K562 (cell line): ENCODE data around the gene BCKDK. TPM values are rescaled to one million over a fixed set of nuclear protein-coding genes. Genes with fewer than 3 reads are reported as not detected.

ENCODE experiments used
- BCL6 ChIP-seq: fragments of 250-450 bp; sonication (Bioruptor Pico); IDR thresholded peaks from 2 replicates; pipeline ENCODE4 v1.4.0; 2020
- CREB1 ChIP-seq, 2 experiments: sonication (generic) in 1 of 2; formaldehyde crosslinking in 1 of 2; IDR thresholded peaks; 2 replicates each; pipeline versions ENCODE4 v1.6.1 to v1.8.0; 2012 to 2022; ENCODE audit warnings: inconsistent platforms in 1 of 2, mild to moderate bottlenecking in 1 of 2, missing genetic modification reagents in 1 of 2, moderate library complexity in 1 of 2
- E2F6 ChIP-seq, 2 experiments: IDR thresholded peaks; 2 replicates each; pipeline ENCODE4 v1.6.1; 2011; ENCODE audit warnings: borderline replicate concordance in 1 of 2, control low read depth in 1 of 2, low read depth in 1 of 2, low read length in 1 of 2, mild to moderate bottlenecking in 1 of 2, mixed read lengths in 1 of 2, moderate library complexity in 1 of 2; ENCODE audit not compliant: insufficient read depth in 1 of 2, insufficient read length in 1 of 2, poor library complexity in 1 of 2, severe bottlenecking in 1 of 2; ENCODE audit errors: extremely low read depth in 1 of 2
- ETS1 ChIP-seq: conservative IDR thresholded peaks from 2 replicates; pipeline ENCODE4 v1.6.1; 2011; ENCODE audit warnings: low read depth, mild to moderate bottlenecking, low read length; ENCODE audit not compliant: control insufficient read depth
- FOXM1 ChIP-seq, 2 experiments: fragments of 450-650 bp in 1 of 2; sonication (generic) in 1 of 2; formaldehyde crosslinking in 1 of 2; IDR thresholded peaks; 2 replicates each; pipeline versions ENCODE4 v1.6.1 to v1.9.0; 2017 to 2022; ENCODE audit warnings: low read depth in 2 of 2, mild to moderate bottlenecking in 2 of 2, missing genetic modification reagents in 1 of 2, moderate library complexity in 1 of 2
- FUS ChIP-seq: fragments of 200-400 bp; formaldehyde crosslinking; optimal IDR thresholded peaks from 2 replicates; pipeline ENCODE3; 2017; ENCODE audit warnings: low read depth, low read length
- ID3 ChIP-seq, 2 experiments: fragments of 250-450 bp in 1 of 2; fragments of 450-650 bp in 1 of 2; sonication (Bioruptor Pico) in 1 of 2; IDR thresholded peaks; 2 replicates each; pipeline versions ENCODE4 v1.6.1 to v1.8.0; 2016 to 2021; ENCODE audit warnings: mild to moderate bottlenecking in 2 of 2, moderate library complexity in 2 of 2, missing compliant biosample characterization in 1 of 2, missing genetic modification characterization in 1 of 2
- KDM5B ChIP-seq: fragments of 200-600 bp; sonication (generic); IDR thresholded peaks from 2 replicates; pipeline ENCODE4 v1.6.1; 2012; ENCODE audit warnings: low read depth, mild to moderate bottlenecking, moderate library complexity, low read length, control low read depth, inconsistent platforms; ENCODE audit not compliant: insufficient replicate concordance
- MITF ChIP-seq: IDR thresholded peaks from 2 replicates; pipeline ENCODE4 v1.6.1; 2014; ENCODE audit warnings: antibody characterized with exemption
- OTX1 ChIP-seq: fragments of 450-650 bp; formaldehyde crosslinking; IDR thresholded peaks from 2 replicates; pipeline ENCODE4 v1.4.0; 2022; ENCODE audit warnings: mild to moderate bottlenecking
- POU5F1 ChIP-seq: fragments of 150-350 bp; IDR thresholded peaks from 2 replicates; pipeline ENCODE4 v1.6.1; 2014; ENCODE audit warnings: borderline replicate concordance, low read length, low read depth, mild to moderate bottlenecking; ENCODE audit not compliant: partially characterized antibody
- RB1 ChIP-seq: fragments of 450-650 bp; IDR thresholded peaks from 2 replicates; pipeline ENCODE4 v1.6.1; 2017; ENCODE audit warnings: low read depth, mild to moderate bottlenecking
- SREBF1 ChIP-seq: fragments of 150-350 bp; IDR thresholded peaks from 2 replicates; pipeline ENCODE4 v1.6.1; 2014; ENCODE audit warnings: antibody characterized with exemption, low read depth, low read length, borderline replicate concordance
- SRF ChIP-seq, 2 experiments: fragments of 250-450, 450-650 bp in 1 of 2; sonication (Bioruptor Pico) in 1 of 2; sonication (generic) in 1 of 2; formaldehyde crosslinking; IDR thresholded peaks; 2 replicates each; pipeline versions ENCODE4 v1.5.0 to v1.5.1; 2020 to 2022; ENCODE audit warnings: mild to moderate bottlenecking in 1 of 2, missing genetic modification reagents in 1 of 2
- TARDBP ChIP-seq: fragments of 450-650 bp; IDR thresholded peaks from 2 replicates; pipeline ENCODE4 v1.6.1; 2016
- UBTF ChIP-seq, 2 experiments: IDR thresholded peaks; 2 replicates each; pipeline ENCODE4 v1.6.1; 2012; ENCODE audit warnings: improper control_type of control experiment in 2 of 2, low read depth in 2 of 2, low read length in 2 of 2, borderline replicate concordance in 1 of 2
- ZNF274 ChIP-seq: IDR thresholded peaks from 2 replicates; pipeline ENCODE4 v1.6.1; 2011; ENCODE audit warnings: low read depth, mild to moderate bottlenecking, low read length, moderate library complexity, borderline replicate concordance
- polyA plus RNA-seq, 8 experiments: library from polyadenylated mRNA; depleted of rRNA in 4 of 8; stranded (reverse) in 5 of 8; unstranded in 3 of 8; fragments of >200 nt; fragmentation: Nextera tagmentation in 2 of 8; fragmentation: Illumina TruSeq in 1 of 8; extraction: Ambion mirVana in 2 of 8; extraction: Trizol in 1 of 8; gene quantifications; 2 replicates each; pipeline versions ENCODE4 v1.2.1 to v1.2.3, GENCODE V29; 2011 to 2014; ENCODE audit warnings: inconsistent platforms in 1 of 8, missing spikeins in 1 of 8
- total RNA-seq, 7 experiments: library from RNA; depleted of rRNA in 6 of 7; stranded (reverse); fragments of >200 nt in 6 of 7; fragmentation: Illumina TruSeq in 2 of 7; extraction: Trizol in 2 of 7; gene quantifications; 2 replicates each; pipeline versions ENCODE4 v1.2.1 to v1.2.3, GENCODE V29; 2011 to 2021; ENCODE audit warnings: low replicate concordance in 1 of 7

The BCKDK gene
- total and polyA plus RNA-seq, 9 of the 15 experiments (the other 6 are each of a cell fraction or from before 2014, with no cell fraction given), result 0.58 to 34.8 (median 13.1) TPM

GRCh38 chr16:31142109-31143010 is 34.2 kb downstream of the BCKDK start (continued):
- peak; percentile 47; the same call in 1 of the 2 replicates for TF ChIP-seq MITF
- no peak for TF ChIP-seq CREB1 (IDR thresholded peaks at IDR 0.05)
- peak; percentile 65 for TF ChIP-seq CREB1 (CRISPR knock-in tag; IDR thresholded peaks at IDR 0.05)
- no peak for TF ChIP-seq FOXM1 (IDR thresholded peaks at IDR 0.05; ENCODE audit: low read depth)
- TF ChIP-seq FOXM1 (CRISPR knock-in tag; IDR thresholded peaks at IDR 0.05; ENCODE audit: low read depth), result no peak
- TF ChIP-seq FUS, result peak; percentile 91
- peak; percentile 98 for TF ChIP-seq RB1
- TF ChIP-seq BCL6 (CRISPR knock-in tag), result no peak
- TF ChIP-seq ID3 (CRISPR knock-in tag; IDR thresholded peaks at IDR 0.05), result no peak
- TF ChIP-seq ID3 (tag; IDR thresholded peaks at IDR 0.05), result peak; percentile 75
- TF ChIP-seq SRF (CRISPR knock-in tag; IDR thresholded peaks at IDR 0.05), result no peak
- TF ChIP-seq ZNF274, result no peak
- TF ChIP-seq E2F6 (IDR thresholded peaks at IDR 0.05; ENCODE audit: borderline replicate concordance in 1 of 2, extremely low read depth in 1 of 2, insufficient read depth in 1 of 2, insufficient read length in 1 of 2, low read depth in 1 of 2, low read length in 1 of 2, poor library complexity in 1 of 2, severe bottlenecking in 1 of 2), result peak in 1 of 2 experiments; percentile 87
- TF ChIP-seq TARDBP, result peak; percentile 52; the same call in 1 of the 2 replicates
- TF ChIP-seq KDM5B, result no peak
- TF ChIP-seq SREBF1, result no peak
- TF ChIP-seq OTX1, result no peak
- TF ChIP-seq ETS1, result no peak
- TF ChIP-seq UBTF (IDR thresholded peaks at IDR 0.05; ENCODE audit: borderline replicate concordance in 1 of 2, low read depth in 2 of 2, low read length in 2 of 2), result 0 out of 4 replicates have a peak, but pooled peaks of 1 of the 2 experiments have one; percentile 35
- no peak for TF ChIP-seq POU5F1
